NCI-H128 (cell line): ENCODE data around the gene ANXA4.
A peak's percentile ranks its signal among the peaks of the same experiment; 100 is the strongest.

Source experiments
- DNase-seq: peaks from one replicate; lab custom pipeline; 2025; ENCODE audit not compliant: unreplicated experiment; lab: John Stamatoyannopoulos, UW

The ANXA4 gene

DNA sequence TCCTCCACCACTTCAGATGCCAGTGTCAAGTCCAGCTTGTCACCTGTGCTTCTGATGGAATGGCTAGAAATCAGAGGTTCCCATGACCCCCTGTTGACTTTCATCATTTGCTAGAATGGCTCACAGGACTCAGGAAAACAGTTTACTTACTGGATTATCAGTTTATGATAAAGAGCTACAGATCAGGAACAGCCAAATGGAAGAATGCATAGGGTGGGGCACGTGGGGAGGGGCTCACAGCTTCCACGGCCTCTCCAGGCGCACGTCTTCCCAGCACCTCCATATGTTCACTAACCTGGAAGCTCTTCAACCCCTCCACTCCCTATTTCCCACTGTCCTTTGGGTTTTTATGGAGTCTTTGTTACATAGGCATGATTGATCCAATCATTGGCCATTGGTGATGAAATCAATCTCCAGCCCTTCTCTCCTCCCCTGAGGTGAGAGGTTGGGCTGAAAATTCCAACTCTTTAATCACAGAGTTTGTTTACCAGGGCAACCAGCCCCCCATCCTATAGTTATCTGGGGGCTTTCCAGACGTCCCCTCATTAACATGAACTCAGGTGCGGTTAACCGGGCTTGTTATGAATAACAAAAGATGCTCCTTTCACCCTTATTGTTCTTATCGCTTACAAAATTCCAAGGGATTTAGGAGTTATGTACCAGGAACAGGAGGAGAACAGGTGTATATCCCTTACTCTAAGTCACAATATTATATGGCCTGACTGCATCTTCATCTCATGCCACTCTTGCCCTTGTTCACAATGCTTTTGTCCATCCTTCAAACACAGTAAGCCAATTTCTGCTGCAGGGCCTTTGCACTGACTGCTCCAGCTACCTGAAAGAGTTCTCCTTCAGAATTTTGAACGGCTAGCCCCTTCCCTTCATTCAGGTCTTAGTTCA, 35.2 kb downstream of the ANXA4 start:
- DNase-seq, result no peak

- no peak for DNase-seq
These were observed 35.8 kb downstream of the ANXA4 start for GRCh38 chr2:69777786-69778105.

DNA sequence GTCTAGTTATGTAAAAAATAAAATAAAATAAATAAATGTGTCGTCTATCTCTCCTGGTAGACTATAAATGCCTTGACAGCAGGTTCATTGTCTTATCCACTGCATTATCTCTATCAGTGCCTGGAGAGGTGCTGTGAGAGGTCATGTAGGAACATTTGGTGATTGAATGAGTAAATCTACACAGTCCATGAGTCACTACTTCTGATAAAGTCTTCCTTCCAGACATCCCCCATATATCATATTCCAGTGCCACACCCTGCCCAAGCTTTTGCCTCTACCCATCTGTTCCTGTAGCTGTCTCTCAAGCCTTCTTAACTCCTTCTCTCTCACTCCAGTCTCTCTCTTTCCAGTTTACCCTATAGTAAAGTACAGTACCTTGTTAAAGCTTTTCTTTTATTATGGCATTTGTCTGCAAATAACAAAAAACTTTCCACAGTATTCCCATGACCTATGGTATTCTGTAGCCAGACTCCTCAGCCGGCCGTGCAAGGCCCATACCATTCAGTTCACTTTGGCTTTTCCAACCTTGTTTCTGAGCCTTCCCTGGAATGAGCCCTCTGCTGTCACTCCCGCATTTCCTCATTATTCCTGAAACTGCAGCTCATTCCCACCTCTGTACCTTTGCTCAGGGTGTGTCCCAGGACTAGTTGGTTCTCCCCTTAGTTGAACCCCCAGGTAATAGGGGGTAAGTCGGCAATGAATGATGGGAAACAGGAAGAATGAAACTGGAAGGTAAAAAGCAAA, 37.5 kb downstream of the ANXA4 start:
- no peak for DNase-seq

GRCh38 chr2:69780921-69781320, 39.0 kb downstream of the ANXA4 start:
- no peak for DNase-seq

GRCh38 chr2:69781321-69782248, 39.7 kb downstream of the ANXA4 start:
- DNase-seq, result no peak

DNA sequence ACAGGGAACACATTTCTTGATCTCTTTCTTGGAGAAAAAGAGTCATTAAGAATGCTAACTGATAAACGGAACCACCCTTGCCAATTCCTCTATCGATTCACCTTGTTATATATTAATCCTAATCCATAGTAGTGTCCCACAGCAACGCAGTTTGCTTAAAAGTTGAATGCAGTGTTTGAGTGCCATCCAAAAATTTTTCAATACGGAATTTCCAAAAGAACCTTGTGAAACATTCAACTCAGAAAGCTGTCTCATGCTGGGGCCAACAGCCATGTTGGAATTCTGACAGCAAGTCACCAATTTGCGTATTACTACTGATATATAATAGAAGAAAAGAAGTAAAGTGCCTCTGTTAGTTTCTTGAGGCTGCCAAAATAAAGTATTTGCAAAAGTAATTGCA, 42.3 kb downstream of the ANXA4 start:
- DNase-seq, result no peak

DNA sequence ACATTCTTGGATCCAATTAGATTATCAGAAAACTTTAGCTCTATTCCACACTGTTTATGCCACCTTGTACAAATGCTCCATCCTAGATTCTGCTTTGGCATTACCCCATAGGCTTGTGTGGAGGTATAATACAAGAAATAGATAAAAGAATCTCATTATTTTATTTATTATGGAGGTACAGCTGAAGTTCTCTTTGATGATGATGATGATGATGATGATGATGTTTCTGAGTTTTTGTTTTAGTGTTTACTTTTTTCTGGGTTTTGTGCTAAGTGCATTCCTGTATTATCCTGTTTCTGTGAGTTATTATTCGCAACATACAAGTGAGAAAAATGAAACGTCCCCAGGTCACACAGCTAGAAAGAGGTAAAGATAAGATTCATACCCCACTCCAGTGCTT, 43.4 kb downstream of the ANXA4 start:
- no peak for DNase-seq

GRCh38 chr2:69786052-69786560, 44.2 kb downstream of the ANXA4 start:
- no peak for DNase-seq

DNA sequence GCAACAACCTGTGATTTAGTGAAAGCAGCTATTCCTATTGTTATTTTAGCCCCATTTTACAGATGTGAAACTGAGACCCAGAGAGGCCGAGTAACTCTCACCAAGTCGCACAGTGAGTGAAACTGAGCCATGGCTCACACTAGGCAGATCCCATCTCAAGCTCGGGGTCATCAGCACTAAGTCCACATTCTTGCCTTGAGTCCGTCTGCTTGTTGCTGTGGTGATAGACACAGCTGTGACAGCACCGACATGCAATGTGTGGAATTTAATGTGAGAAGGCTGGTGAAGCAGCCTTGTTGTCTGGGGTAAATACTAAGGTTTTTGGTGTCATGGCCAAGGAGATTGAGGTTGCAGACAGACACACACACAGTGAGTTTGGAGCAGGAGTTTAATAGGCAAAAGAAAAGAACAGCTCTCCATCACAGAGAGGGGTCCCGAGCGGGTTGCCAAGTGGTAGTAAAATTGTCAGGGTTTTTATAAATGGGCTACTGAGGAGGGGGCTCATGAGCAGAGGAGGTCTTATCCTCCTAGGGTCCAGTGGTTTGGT, 47.3 kb downstream of the ANXA4 start:
- no peak for DNase-seq

DNA sequence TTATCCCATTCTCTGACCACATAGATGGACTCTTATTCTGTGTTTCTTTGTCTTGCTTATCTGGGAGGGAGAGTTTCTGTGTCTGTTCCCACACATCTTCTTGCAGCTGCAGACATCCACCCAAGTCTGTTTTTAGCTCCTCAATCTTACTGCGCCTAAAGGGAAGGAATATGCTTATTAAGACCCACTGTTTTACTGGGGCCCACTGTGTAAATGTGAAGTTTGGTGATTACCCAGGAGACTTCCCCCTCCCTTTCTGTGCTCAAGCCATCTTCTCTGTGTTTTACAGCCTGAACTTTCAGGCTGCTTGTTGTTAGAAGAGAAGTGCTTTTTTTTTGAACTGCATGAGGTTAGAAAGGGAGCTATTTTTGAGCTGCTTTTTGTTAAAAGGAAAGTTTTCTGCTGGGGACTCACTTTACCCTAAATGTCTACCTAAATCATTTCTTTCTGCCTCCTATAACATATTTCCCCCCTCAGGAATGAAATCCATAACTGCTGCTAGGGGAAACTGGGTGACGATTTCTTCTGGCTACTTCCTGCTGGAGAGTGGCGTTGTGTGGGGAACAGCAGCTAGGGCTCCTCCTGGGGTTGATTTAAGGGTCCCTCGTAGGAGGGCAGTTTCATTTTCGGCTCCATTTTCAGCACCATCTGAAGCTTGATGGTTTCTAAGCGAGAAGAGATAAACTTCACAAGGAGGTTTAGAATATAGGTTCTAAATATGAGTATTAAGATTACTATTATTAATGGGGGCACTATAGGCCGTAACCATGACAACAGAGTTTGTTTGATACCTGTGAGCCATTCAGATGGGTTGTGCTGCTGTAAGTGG, 48.1 kb downstream of the ANXA4 start:
- DNase-seq, result no peak

DNA sequence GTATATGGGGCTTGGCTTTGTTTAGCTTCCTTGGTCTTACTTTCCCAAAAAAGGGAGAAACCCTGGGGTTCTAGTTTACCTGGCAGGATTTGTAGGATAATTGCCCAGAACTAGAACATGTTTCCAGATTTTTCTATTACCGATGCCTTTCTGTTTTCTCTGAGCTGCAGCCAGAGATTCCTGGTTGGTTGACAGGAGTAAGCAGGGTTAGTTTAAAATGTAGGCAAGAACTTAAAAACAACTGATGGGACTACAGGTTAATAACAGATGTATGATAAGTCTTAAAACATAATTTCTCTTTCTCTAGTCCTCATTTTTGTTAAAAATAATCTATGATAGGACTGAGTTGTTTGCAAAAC, 48.6 kb downstream of the ANXA4 start:
- DNase-seq, result no peak

GRCh38 chr2:69791045-69791444, 49.1 kb downstream of the ANXA4 start:
- no peak for DNase-seq

- DNase-seq, result no peak
These were observed 54.2 kb downstream of the ANXA4 start for GRCh38 chr2:69796174-69796573.

DNA sequence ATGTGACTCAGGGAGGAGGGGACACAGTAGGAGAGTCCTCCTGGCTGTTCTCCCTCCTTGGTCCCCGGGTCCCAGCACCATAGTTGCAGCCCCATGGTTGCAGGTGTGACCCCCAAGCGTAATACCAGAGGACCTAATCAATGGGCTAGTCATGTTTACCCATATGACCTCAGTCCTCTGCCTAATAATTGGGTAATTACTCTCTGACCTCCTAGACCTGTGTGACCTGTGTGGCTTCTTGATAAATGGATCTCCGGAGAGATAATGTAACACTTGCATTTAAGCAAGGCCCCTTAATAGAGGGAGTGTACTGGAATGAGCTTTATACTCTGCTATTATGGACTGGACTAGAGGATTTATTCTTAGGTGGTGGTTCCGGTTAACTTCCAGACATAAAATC, 55.3 kb downstream of the ANXA4 start:
- no peak for DNase-seq

DNA sequence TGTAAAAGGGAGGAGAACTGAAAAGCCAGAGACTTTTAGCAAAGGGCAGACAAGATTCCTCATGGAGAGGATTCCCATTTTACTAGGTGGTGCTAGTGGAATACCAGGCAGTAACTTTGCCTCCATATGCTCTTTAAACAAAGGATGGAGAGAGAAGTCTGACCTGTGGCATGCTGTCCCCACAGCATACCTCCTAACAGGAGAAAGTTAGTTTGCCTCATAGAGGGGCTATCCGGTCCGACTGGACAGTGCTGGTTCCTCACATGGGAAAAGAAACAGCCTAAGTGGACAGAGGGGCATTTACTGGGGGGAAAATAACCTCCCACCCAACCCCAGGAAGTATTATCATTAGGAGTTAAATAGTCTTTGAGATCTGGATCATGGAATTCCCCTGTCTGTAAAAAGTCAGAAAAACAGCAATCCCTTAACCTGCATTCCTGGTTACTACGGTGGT, 55.9 kb downstream of the ANXA4 start:
- DNase-seq, result no peak

DNA sequence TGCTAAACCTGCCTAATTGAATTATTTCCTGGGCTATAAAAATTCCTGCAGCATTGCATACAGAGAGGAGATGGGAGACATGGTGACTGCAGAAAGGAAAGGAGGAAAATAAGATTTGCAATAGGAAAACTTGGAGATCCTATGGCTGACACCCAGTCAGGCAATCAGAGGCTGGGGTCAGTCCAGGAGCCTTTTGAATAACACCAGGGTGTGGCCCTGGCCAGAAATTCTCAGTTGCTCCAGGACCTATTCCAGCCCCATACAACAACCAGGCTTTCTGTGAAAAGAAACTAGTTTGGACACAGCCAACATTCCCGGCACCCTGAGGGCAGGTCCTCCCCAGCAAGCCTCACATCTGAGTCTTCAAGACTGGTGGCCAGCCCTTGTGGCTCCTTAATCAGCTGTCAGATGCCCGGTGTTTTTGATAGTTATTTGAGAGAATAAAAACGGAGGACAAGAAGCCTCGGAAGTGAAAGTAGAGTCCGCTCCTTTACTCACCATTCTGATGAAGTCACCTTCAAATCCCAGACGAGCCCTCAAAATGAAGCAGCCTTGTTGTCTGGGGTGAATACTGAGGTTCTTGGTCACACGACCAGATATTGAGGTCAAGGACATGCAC, 56.5 kb downstream of the ANXA4 start:
- DNase-seq, result no peak

GRCh38 chr2:69798909-69799526, 57.1 kb downstream of the ANXA4 start:
- no peak for DNase-seq

DNA sequence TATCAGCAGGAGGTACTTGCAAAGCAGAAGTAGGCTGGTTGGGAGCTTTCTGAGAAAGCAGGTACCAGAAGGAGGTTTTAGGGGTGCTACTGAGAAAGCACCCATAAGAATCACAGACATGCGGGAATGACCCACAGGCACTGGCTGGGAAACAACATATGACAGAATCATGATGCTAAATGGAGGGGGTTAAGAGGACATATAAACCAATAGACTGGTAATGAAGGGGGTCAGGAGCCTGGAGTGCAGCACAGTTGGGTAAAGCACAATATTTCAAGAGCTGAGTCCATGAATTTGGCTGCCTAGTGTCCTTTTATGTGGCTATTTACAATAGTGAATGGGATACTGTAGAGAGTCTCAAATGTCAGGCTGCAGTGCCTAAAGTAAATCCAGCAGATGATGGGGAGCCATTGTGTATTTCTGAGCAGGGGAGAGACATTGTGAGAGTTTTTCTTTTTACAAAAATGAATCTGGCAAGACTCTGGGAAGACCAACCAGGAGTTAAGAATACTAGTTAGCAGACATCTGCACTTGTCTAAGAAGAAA, 59.9 kb downstream of the ANXA4 start:
- peak; percentile 13 for DNase-seq
